Astrocyte (in vitro differentiated cells and primary cell): ENCODE data around the gene KCNQ1OT1.

Experiments used
- CTCF ChIP-seq: IDR thresholded peaks from 2 replicates; pipeline ENCODE4 v1.5.1; 2011; ENCODE audit warnings: low read depth, mild to moderate bottlenecking, inconsistent platforms, low read length, moderate library complexity; ENCODE audit not compliant: insufficient read depth
- EZH2 ChIP-seq: IDR thresholded peaks from 2 replicates; pipeline ENCODE4 v1.6.1; 2012; ENCODE audit warnings: mild to moderate bottlenecking, low read length, inconsistent platforms; ENCODE audit not compliant: insufficient read depth

GRCh38 chr11:2732940-2733628 is 33.3 kb upstream of the KCNQ1OT1 start:
- TF ChIP-seq EZH2 (no peak), CTCF (no peak)
